AG04450 (cell line): ENCODE data around the gene CIT. TPM values are rescaled to one million over a fixed set of nuclear protein-coding genes. Genes with fewer than 3 reads are reported as not detected.

Experiments used
- CTCF ChIA-PET: fragments of 300-600, 350-600 bp; formaldehyde crosslinking; extraction: SDS; loops from one replicate; lab custom pipeline; 2022; ENCODE audit warnings: antibody characterized with exemption, inconsistent platforms; lab: Charles Lee
- POLR2A ChIA-PET: fragments of 350-600 bp; formaldehyde crosslinking; extraction: SDS; loops from one replicate; lab custom pipeline; 2021; ENCODE audit warnings: antibody characterized with exemption, inconsistent platforms; lab: Yijun Ruan, JAX
- DNase-seq: peaks from one replicate; pipeline ENCODE4 v3.0.0-alpha.2; 2011; ENCODE audit warnings: low read depth, low spot score
- H3K27ac ChIP-seq: one replicate; pipeline ENCODE4 v1.5.1; 2012; ENCODE audit warnings: low read depth, low read length, control low read depth
- H3K27me3 ChIP-seq: one replicate; pipeline ENCODE4 v1.6.0; 2012; ENCODE audit warnings: low read length; ENCODE audit not compliant: control insufficient read depth, insufficient read depth
- H3K4me3 ChIP-seq: 2 replicates; pipeline ENCODE4 v1.5.1; 2011; ENCODE audit warnings: mild to moderate bottlenecking, low read depth, low read length, control low read depth
- H3K9me3 ChIP-seq: 2 replicates; pipeline ENCODE4 v1.5.1; 2012; ENCODE audit warnings: low read length; ENCODE audit not compliant: control insufficient read depth, insufficient read depth
- CTCF ChIP-seq: IDR thresholded peaks from 2 replicates; pipeline ENCODE4 v1.5.1; 2011; ENCODE audit warnings: low read depth, low read length, control low read depth, inconsistent platforms
- polyA plus RNA-seq: library from polyadenylated mRNA; depleted of rRNA; stranded (reverse); fragments of >200 nt; gene quantifications from 2 replicates; pipeline ENCODE4 v1.2.3, GENCODE V29; 2011

Gene CIT
- polyA plus RNA-seq, 1 experiment = 6.0 TPM

GRCh38 chr12:119685375-119685774, 191.7 kb downstream of the CIT start:
- no peak overlapping the region for H3K4me3 ChIP-seq
- ChIA-PET CTCF (interaction anchor here (1.0 to 2.2 kb wide), 2 partner anchors 10 to 18 kb away, joined by 4 to 12 read pairs; partner anchors contain the start of gene PRKAB1), POLR2A (no interaction called here)

GRCh38 chr12:119684711-119685369, 192.3 kb downstream of the CIT start:
- no peak for DNase-seq
- H3K9me3 ChIP-seq = no peaks in the 10 kb centered on the region
- no peaks in the 10 kb centered on the region for H3K27me3 ChIP-seq
- no peak for TF ChIP-seq CTCF
- ChIA-PET CTCF (interaction anchor here (1.0 kb wide), 1 partner anchor 17 kb away, joined by 4 read pairs; the partner anchor contains the start of gene PRKAB1), POLR2A (no interaction called here)
- H3K27ac ChIP-seq = no peak overlapping the region
- H3K4me3 ChIP-seq = no peak overlapping the region

More at GRCh38 chr12:119685375-119685774, 191.7 kb downstream of the CIT start:
- Histone ChIP-seq H3K27me3 (no peaks in the 10 kb centered on the region), H3K9me3 (no peaks in the 10 kb centered on the region; the same call in 1 of the 2 replicates), H3K27ac (no peak overlapping the region)
- DNase-seq = no peak
- TF ChIP-seq CTCF = no peak

DNA sequence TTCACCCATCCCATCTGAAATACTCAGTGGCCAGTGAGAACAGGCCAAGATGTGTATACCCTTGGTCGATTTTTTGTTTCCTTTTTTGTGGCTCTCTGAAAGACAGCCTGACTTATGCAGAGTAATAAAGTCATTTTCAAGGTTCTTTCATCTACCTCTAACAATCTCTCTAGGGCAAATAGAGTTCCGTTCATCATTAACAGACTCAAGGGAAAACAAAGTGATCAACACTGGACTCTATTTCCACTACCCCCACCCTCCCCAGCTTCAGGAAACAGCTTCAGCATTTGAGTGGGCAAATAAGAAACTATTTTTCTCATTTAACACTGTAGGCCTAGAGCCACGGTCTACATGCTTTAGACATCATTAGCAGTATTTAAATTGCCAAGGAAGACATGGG, 193.3 kb downstream of the CIT start:
- no peak for TF ChIP-seq CTCF
- DNase-seq = no peak
- Histone ChIP-seq H3K27ac (no peak overlapping the region), H3K27me3 (no peaks in the 10 kb centered on the region), H3K4me3 (no peak overlapping the region), H3K9me3 (no peaks in the 10 kb centered on the region)
- ChIA-PET CTCF (no interaction called here), POLR2A (no interaction called here)

- CTCF ChIA-PET = no interaction called here
- no peak for TF ChIP-seq CTCF
Measured at GRCh38 chr12:119683413-119683812, 193.7 kb downstream of the CIT start.

DNA sequence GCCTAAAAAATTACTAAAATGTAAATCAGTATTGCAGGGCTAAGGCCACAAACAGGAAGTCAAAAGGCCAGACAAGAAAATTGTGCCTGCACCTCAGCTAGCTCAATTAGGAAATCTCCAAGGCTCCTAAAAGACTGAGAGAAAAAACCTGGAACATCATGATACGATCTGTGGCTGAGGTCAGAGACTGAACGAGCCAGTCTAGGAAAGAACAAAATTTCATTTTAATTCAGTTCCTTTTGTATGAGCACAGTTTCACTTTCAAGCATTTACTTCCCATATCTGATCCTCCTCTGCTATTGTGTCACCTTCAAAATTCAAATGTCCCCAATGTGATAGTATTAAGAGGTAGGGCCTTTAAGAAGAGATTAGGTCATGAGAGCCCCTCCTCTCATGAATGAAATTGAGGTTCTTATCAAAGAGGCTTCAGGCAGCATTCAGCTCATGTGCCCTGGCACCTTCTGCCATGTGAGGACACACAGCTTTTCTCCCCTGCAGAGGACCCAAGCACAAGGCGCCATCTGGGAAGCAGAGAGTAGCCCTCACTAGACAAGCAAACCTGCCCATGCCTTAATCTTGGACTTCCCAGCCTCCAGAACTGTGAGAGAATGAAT, 194.4 kb downstream of the CIT start:
- Histone ChIP-seq H3K27ac (no peak overlapping the region), H3K27me3 (no peaks in the 10 kb centered on the region), H3K9me3 (no peaks in the 10 kb centered on the region), H3K4me3 (no peak overlapping the region)
- ChIA-PET POLR2A (no interaction called here), CTCF (interaction anchor here (0.8 to 4.0 kb wide), 3 partner anchors 12 to 15 kb away, joined by 3 to 25 read pairs (median 4); partner anchors contain the start of gene PRKAB1)
- TF ChIP-seq CTCF = no peak
- no peak for DNase-seq

More at GRCh38 chr12:119683413-119683812, 193.7 kb downstream of the CIT start:
- POLR2A ChIA-PET = no interaction called here
- Histone ChIP-seq H3K27me3 (no peaks in the 10 kb centered on the region), H3K9me3 (no peaks in the 10 kb centered on the region), H3K4me3 (no peak overlapping the region), H3K27ac (no peak overlapping the region)
- DNase-seq = no peak
